BJ (cell line): ENCODE data around the gene JAG2. TPM values are rescaled to one million over a fixed set of nuclear protein-coding genes. Genes with fewer than 3 reads are reported as not detected.
"Not testable (repeated sequence)": the region's sequence is repeated elsewhere in the genome, so short reads cannot be mapped to it uniquely, and the experiment has no call there.

Source experiments
- CTCF ChIA-PET: fragments of 350-600 bp; formaldehyde crosslinking; extraction: SDS; loops from one replicate; lab custom pipeline; 2021; ENCODE audit warnings: antibody characterized with exemption, inconsistent platforms; lab: Yijun Ruan, JAX
- POLR2A ChIA-PET: fragments of 300-600 bp; sonication (Branson Sonifier 250); formaldehyde crosslinking; extraction: SDS; loops from one replicate; lab custom pipeline; 2021; ENCODE audit warnings: antibody characterized with exemption; lab: Charles Lee
- DNase-seq: peaks from one replicate; pipeline ENCODE4 v3.0.0-alpha.2; 2011; ENCODE audit warnings: low read depth
- H3K27me3 ChIP-seq: 2 replicates; pipeline ENCODE4 v1.6.0; 2011; ENCODE audit warnings: low read length; ENCODE audit not compliant: control insufficient read depth, insufficient read depth
- H3K36me3 ChIP-seq: 2 replicates; pipeline ENCODE4 v1.5.1; 2011; ENCODE audit warnings: low read length; ENCODE audit not compliant: control insufficient read depth, insufficient read depth
- H3K4me3 ChIP-seq: 2 replicates; pipeline ENCODE4 v1.5.1; 2011; ENCODE audit warnings: low read depth, mild to moderate bottlenecking, control low read depth, low read length
- CTCF ChIP-seq: IDR thresholded peaks from 2 replicates; pipeline ENCODE4 v1.5.1; 2011; ENCODE audit warnings: low read depth, mild to moderate bottlenecking, control low read depth, inconsistent platforms, low read length, moderate library complexity; ENCODE audit not compliant: insufficient read depth
- polyA plus RNA-seq: library from polyadenylated mRNA; depleted of rRNA; stranded (reverse); fragments of >200 nt; gene quantifications from 2 replicates; pipeline ENCODE4 v1.2.3, GENCODE V29; 2011

JAG2 gene
- polyA plus RNA-seq, 1 experiment = 0.23 TPM

DNA sequence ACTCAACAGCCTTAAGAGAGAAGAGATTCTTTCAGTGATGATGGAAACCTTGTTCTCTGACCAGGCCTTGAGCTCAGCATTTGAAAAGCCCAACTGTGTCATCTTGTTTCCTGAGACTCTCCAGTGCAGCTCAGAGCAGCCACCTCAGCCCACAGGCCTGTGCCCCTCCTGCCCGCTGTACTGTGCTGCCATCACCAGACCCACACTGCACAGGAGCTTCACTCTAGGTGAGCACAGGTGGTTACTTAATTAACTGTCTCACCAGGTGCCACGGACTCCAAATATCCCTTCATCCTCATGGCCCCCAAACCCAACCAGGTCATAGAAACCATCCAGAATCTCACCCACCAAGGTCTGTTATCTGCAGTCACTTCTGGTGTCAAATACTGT is 51.3 kb downstream of the JAG2 start:
- DNase-seq = no peak
- H3K36me3 ChIP-seq = no peaks in the 10 kb centered on the region
- ChIA-PET POLR2A (no interaction called here), CTCF (interaction anchor here (1.3 to 1.4 kb wide), 3 partner anchors 14 to 27 kb away, joined by 3 to 4 read pairs (median 3); no protein-coding TSS in a partner anchor)
- H3K27me3 ChIP-seq = peaks cover 11% of the 10 kb centered on the region
- H3K4me3 ChIP-seq = no peak overlapping the region
- no peak for TF ChIP-seq CTCF

- Histone ChIP-seq H3K27me3 (peaks cover 11% of the 10 kb centered on the region), H3K36me3 (no peaks in the 10 kb centered on the region), H3K4me3 (no peak overlapping the region)
- DNase-seq = no peak
- ChIA-PET POLR2A (interaction anchor here (0.7 kb wide), 1 partner anchor 9 kb away, joined by 15 read pairs; no protein-coding TSS in a partner anchor), CTCF (interaction anchor here (1.3 to 1.5 kb wide), 3 partner anchors 8 to 26 kb away, joined by 3 read pairs; no protein-coding TSS in a partner anchor)
- TF ChIP-seq CTCF = no peak
Observed at GRCh38 chr14:105116451-105117256, 51.9 kb downstream of the JAG2 start.

DNA sequence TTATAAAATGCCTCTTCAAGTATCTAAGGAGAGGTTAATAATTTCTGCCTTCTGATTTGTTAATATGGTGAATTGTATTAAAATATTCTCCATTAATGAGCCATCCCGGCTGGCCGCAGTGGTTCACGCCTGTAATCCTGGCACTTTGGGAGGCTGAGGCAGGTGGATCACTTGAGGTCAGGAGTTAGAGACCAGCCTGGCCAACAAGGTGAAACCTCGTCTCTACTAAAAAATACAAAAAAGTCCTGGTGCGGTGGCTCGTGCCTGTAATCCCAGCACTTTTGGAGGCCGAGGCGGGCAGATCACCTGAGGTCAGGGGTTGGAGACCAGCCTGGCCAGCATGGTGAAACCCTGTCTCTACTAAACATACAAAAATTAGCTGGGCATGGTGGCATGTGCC is 59.3 kb downstream of the JAG2 start:
- H3K4me3 ChIP-seq, H3K27me3 ChIP-seq, DNase-seq, H3K36me3 ChIP-seq, POLR2A ChIA-PET: not testable (repeated sequence)
- CTCF ChIA-PET = interaction anchor here (0.7 kb wide), 1 partner anchor 1226 kb away, joined by 3 read pairs; no protein-coding TSS in a partner anchor

DNA sequence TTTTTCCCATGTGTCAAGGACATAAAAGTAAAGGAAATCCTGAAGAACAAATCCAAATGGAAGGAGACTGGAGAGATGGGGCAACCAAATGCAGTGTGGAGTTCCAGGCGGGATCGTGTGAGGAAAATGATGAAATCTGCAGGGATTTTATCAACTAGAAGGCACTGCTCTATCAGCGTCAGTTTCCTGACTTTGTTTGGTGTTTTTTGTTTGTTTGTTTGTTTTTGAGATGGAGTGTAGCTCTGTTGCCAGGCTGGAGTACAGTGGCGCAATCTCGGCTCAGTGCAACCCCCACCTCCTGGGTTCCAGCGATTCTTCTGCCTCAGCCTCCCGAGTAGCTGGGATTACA is 60.1 kb downstream of the JAG2 start:
- CTCF ChIA-PET = interaction anchor here (1.1 to 1.5 kb wide), 3 partner anchors 11 to 16 kb away, joined by 3 to 4 read pairs (median 3); no protein-coding TSS in a partner anchor

DNA sequence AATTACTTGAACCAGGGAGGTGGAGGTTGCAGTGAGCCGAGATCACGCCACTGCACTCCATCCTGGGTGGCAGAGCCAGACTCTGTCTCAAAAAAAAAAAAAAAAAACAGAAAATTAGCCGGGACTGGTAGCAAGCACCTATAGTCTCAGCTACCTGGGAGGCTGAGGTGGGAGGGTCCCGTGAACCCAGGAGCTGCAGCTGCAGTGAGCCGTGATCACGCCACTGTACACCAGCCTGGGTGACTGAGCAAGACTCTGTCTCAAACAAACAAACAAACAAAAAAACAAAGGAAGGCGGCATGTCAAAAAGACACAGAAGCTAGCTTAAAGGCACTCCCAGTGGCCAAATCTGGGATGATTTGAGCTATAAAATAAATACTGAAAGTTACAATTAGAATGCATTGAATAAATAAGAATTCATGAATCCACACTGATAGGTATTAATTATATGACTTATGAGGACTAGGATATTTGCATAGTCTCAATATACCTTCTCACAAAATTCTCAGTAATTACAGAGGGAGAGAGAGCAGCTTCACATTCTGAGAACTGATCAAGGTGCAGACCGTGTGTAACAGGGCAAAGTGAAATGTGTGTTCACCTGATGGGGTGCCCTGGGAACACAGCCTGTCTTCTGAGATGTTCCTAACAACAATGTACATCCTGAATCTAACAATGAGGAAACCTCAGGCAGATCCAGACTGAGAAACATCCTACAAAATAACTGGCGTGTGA is 60.6 kb downstream of the JAG2 start:
- DNase-seq = no peak
- TF ChIP-seq CTCF = no peak
- peaks cover 10% of the 10 kb centered on the region for H3K27me3 ChIP-seq
- ChIA-PET POLR2A (interaction anchor here (0.6 kb wide), 1 partner anchor 8 kb away, joined by 15 read pairs; no protein-coding TSS in a partner anchor), CTCF (interaction anchor here (0.6 to 1.5 kb wide), 4 partner anchors 12 to 95 kb away, joined by 3 to 4 read pairs (median 3); no protein-coding TSS in a partner anchor)
- H3K36me3 ChIP-seq = no peaks in the 10 kb centered on the region
- no peak overlapping the region for H3K4me3 ChIP-seq

More for the DNA sequence above, 60.1 kb downstream of the JAG2 start:
- no peak for DNase-seq
- peaks cover 6% of the 10 kb centered on the region for H3K27me3 ChIP-seq
- no peaks in the 10 kb centered on the region for H3K36me3 ChIP-seq
- no peak for TF ChIP-seq CTCF
- no peak overlapping the region for H3K4me3 ChIP-seq
- POLR2A ChIA-PET = no interaction called here
